ENCODE results near the gene PAK1.

The PAK1 gene

DNA sequence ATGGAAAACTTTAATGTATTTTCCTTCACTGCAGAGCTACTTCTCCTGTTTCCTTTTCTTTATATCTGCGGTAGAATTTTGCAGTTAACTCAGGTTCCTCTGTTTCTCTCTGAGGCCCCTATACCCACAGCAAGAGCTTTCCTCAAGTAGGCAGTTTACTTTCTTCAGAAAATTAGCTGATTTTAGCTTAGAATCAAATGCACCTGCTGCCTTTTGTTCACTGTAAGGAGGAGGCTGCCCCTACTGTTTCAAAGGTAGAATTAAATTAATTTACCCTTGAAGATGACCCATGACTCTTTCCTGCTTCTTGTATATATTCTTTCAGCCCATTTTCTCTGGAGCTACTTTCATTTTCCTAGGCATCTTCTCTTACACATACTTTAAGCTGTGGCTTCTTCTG, 103.7 kb downstream of the PAK1 start:
- DNase-seq: no peak

DNA sequence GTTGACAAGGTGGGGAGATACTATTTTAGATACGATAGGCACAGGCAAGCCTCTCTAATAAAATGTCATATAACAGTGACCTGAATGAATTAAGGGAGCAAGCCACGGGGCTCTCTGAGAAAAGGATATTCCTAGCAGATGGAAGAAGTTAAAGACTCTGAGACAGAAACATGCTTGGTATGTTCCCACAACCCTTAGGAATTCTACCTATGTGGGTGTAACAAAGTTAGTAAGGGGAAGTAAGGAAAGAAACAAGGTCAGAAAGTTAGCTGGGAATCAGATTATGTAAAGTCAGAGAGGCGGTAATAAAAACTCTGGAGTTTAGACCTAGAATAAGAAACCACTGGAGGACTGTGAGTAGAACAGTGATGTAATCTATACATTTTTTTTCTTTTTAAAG, 112.7 kb downstream of the PAK1 start:
- no peak for DNase-seq

DNA sequence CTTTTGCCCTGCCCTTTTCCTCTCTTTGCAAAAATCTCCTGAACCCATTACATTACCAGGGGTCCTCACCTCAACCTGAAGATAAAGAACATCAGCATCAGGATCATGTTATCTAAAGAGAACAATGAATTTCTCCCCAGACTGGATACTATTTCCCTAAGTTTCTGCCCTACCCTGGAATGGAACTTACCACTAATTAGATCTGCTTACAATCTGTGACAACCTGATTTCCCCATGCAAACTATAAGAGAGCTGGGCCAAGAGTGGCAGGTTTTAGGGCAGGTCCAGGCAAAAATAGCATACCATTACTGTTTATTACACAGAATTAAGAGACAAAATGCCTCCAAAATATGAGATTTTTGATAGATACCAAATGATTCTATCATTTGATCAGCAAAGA, 114.4 kb downstream of the PAK1 start:
- no peak for DNase-seq

DNA sequence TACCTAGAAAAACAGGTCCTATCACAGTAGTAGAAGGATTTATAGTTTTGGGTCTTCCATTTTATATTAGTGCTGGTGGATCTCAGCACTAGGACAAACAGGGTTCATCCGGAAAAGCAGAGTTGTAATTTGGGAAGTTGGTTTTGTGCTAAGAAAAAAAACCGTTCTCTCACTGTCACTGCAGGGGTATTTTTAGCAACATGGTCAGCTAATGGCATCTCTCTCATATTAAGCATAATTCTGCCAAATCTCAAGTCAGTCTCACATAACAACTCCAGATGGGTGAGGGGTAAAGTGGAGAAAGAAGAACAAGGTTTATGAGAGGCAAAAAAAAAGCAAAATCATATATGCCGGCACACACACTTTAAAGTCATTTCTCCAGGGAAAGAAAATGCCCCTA, 120.8 kb downstream of the PAK1 start:
- peak in 1 of 14 donors; percentile 12 for DNase-seq

DNA sequence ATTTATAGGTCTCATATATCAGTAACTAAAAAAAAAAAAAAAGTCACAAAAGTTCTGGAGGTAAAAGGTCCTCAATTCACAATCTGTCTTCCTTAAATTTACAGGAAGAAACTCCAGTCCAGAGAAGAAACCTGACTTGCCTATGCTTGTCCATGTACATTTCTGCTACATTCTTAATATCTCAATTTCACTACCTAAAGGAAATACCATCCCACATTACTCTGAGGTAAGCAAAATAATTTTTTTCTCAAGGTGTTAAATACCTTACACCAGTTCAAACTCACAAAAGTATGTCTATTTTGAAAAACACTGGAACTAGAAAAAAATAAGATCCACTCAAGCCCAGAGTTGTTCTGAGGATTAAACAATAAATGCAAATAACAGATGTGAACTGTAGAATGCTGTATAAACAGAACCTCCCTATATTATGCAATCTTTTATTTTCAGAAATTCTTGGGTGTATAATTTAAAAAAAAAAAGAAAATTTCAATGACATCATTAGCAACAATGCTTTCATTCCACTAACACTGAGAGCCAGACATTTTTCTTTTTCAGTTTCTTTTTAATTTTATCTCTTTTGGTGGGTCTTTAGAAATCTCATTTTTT, 122.5 kb downstream of the PAK1 start:
- DNase-seq: no peak

GRCh38 chr11:77347948-77348347, 125.9 kb downstream of the PAK1 start:
- DNase-seq: no peak

DNA sequence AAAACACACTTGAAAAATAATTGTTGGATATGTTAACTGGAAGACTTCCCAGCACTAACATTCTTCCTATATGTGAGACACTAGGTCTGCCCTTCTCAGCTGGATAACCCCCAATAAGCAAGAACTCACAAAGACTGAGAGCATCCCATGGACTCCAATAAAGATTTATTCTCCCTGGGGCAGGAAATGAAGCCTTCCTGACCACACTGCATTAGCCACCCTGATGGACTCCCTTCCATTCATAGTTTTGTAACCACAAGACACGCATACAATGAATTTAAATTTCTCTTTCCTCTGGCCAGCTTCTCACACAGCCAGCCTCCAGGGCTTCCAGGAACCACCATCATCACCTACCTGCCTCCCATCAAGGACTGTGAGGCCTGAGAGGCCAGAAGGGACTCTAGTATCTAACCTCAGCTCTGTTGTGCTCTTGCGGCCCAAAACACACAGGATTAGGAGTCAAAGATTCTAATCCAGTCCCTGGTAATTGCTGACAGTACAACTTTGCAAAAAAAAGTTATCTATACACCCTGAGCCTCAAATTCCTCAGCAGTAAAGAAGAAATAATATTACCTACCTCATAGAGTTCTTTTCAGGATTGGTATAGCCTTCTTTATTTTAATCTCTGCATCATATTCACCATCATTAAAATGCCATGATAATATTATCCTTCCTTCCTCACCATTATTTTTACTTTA, 126.8 kb downstream of the PAK1 start:
- no peak for DNase-seq

DNA sequence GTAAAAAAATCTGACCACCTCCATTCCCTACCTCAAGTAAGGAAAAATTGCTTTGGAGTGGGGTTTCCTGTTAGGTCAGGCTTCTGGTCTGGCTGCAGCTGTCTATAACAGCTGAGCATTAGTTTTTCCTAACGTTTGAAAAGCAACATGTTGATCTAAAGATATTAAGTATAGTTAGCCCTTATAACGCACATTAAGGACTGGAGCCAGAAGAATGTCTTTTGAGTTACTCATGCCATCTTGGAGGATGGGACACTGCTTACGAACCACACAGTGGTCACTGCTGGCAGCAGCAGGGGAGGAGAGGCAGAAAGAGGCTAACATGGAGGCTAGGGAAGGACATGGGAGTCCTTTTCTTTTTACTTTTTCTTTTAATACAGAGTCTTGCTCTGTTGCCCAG, 128.3 kb downstream of the PAK1 start:
- no peak for DNase-seq

GRCh38 chr11:77340501-77340900, 133.4 kb downstream of the PAK1 start:
- DNase-seq: no peak

GRCh38 chr11:77332259-77332658, 141.6 kb downstream of the PAK1 start:
- DNase-seq: no peak

GRCh38 chr11:77325159-77325558, 148.7 kb downstream of the PAK1 start:
- no peak for DNase-seq

- DNase-seq: no peak
These were observed 149.4 kb downstream of the PAK1 start for GRCh38 chr11:77324508-77324907.

DNA sequence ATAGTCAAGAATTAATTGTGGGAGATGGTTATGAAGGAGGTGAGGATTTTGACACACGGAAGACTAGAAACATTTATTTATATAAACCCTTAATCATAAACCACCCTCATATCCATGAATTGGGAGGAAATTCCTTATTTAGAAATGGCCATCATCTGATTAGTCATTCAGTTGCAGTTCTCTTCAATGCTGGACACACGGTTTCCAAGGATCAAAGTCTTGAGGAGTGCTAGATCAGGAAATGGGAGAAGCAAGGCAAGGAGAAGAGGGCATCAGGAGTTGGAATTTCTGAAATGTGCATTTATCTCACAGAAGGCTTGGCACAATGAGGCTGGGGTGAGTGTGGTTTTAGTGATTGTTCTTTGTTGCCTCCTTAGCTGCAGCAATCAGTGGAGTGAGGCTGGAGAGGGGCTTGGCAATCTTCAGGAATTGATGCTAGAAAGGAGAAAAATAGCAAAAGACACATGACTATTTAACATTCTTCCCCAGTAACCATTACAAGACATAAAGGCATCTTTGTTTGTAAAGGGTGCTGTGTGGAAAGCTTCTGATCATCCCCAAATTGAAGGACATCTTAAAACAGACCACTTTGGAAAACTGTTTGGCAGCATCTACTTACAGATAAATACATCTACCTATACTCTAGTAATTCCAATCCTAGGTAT, 150.8 kb downstream of the PAK1 start:
- DNase-seq: peak in 2 of 14 donors; percentile 10 to 11

GRCh38 chr11:77322506-77322905, 151.4 kb downstream of the PAK1 start:
- DNase-seq: peak in 11 of 14 donors; percentile 2 to 77 (median 16)

- DNase-seq: no peak
These were observed 153.5 kb downstream of the PAK1 start for GRCh38 chr11:77320351-77320750.

- DNase-seq: no peak
These were observed 155.3 kb downstream of the PAK1 start for GRCh38 chr11:77318600-77318999.

- DNase-seq: no peak
These were observed 157.1 kb downstream of the PAK1 start for GRCh38 chr11:77316733-77317342.

GRCh38 chr11:77312107-77312506, 161.8 kb downstream of the PAK1 start:
- no peak for DNase-seq

GRCh38 chr11:77311701-77312100, 162.2 kb downstream of the PAK1 start:
- DNase-seq: no peak

GRCh38 chr11:77310721-77311120, 163.2 kb downstream of the PAK1 start:
- DNase-seq: no peak

DNA sequence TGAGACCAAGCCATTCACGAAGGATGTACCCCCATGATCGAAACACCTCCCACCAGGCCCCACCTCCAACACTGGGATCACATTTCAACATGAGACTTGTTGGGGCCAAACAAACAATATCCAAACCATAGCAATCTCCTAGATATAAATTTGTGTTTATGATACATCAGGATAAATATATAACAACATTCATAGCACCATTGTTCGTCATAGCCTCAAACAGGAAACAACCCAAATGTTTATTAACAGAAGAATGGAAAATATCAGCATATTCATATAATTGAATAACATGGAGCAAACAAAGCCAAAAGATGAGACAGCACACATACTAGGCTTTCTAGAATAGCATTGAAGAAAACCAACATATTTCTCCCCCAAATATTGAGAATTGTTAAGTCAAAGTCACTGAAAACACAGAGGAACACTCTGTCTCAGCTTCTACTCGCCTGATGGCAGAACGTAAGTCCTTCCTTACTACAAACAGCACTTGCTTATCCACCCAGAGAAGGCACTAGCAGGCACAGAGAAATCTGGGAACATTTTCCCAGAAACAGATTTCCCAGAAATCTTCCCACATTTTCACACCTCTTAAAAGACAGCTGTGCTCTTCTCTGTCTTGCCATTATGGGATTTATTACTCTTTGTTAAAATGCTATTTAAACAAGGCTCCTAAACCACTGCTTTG, 164.4 kb downstream of the PAK1 start:
- no peak for DNase-seq

- no peak for DNase-seq
These were observed 165.1 kb downstream of the PAK1 start for GRCh38 chr11:77308838-77309237.

- DNase-seq: no peak
These were observed 170.6 kb downstream of the PAK1 start for GRCh38 chr11:77303328-77303727.
